Fibroblast of lung (primary cell): ENCODE measurements around the gene INTS2. TPM values are rescaled to one million over a fixed set of nuclear protein-coding genes. Genes with fewer than 3 reads are reported as not detected.

Experiments
- DNase-seq, 2 donors: peaks; one replicate each; pipeline versions ENCODE4 v3.0.0 to v3.0.0-alpha.2; 2010; ENCODE audit warnings: low read depth in 2 of 2
- H2AFZ ChIP-seq: 2 replicates; pipeline ENCODE4 v1.5.1; 2012; ENCODE audit warnings: low read length, control low read depth, inconsistent platforms
- H3K27ac ChIP-seq: 2 replicates; pipeline ENCODE4 v1.5.1; 2011; ENCODE audit warnings: low read length, control low read depth; ENCODE audit not compliant: insufficient read depth
- H3K27me3 ChIP-seq: 2 replicates; pipeline ENCODE4 v1.5.1; 2011; ENCODE audit warnings: mild to moderate bottlenecking, low read length; ENCODE audit not compliant: control insufficient read depth, insufficient read depth
- H3K36me3 ChIP-seq: 2 replicates; pipeline ENCODE4 v1.5.1; 2011; ENCODE audit warnings: low read length; ENCODE audit not compliant: control insufficient read depth, insufficient read depth
- H3K4me1 ChIP-seq: 2 replicates; pipeline ENCODE4 v1.5.1; 2011; ENCODE audit warnings: low read length; ENCODE audit not compliant: control insufficient read depth, insufficient read depth; ENCODE audit errors: extremely low read depth
- H3K4me2 ChIP-seq: 2 replicates; pipeline ENCODE4 v1.5.1; 2011; ENCODE audit warnings: low read length, control low read depth; ENCODE audit not compliant: insufficient read depth; ENCODE audit errors: extremely low read depth
- H3K4me3 ChIP-seq, 4 experiments: fragments of 200-600 bp in 1 of 4; sonication (generic) in 1 of 4; replicated peaks in 1 of 4; 2 replicates each; pipeline ENCODE4 v1.5.1; 2011 to 2016; ENCODE audit warnings: low read length in 4 of 4, low read depth in 3 of 4, mild to moderate bottlenecking in 3 of 4, control low read depth in 2 of 4, inconsistent platforms in 1 of 4, mixed read lengths in 1 of 4; ENCODE audit not compliant: insufficient read depth in 1 of 4; ENCODE audit errors: control extremely low read depth in 1 of 4
- H3K79me2 ChIP-seq: 2 replicates; pipeline ENCODE4 v1.5.1; 2012; ENCODE audit warnings: mild to moderate bottlenecking, low read length, inconsistent platforms; ENCODE audit not compliant: control insufficient read depth, insufficient read depth
- H3K9ac ChIP-seq: 2 replicates; pipeline ENCODE4 v1.5.1; 2011; ENCODE audit warnings: mild to moderate bottlenecking, low read length, control low read depth; ENCODE audit not compliant: insufficient read depth
- H3K9me3 ChIP-seq: 2 replicates; pipeline ENCODE4 v1.5.1; 2012; ENCODE audit warnings: low read depth, low read length; ENCODE audit not compliant: control insufficient read depth, insufficient read depth
- H4K20me1 ChIP-seq: 2 replicates; pipeline ENCODE4 v1.5.1; 2011; ENCODE audit warnings: low read length; ENCODE audit not compliant: control insufficient read depth, insufficient read depth; ENCODE audit errors: extremely low read depth
- CTCF ChIP-seq, 2 donors: IDR thresholded peaks in 1 of 2; conservative IDR thresholded peaks in 1 of 2; 1 replicate in 1 of 2; 2 replicates in 1 of 2; pipeline ENCODE4 v1.5.1; 2011 to 2012; ENCODE audit warnings: low read length in 2 of 2, control low read depth in 1 of 2, inconsistent platforms in 1 of 2, low read depth in 1 of 2, mild to moderate bottlenecking in 1 of 2
- EZH2 ChIP-seq: IDR thresholded peaks from 2 replicates; pipeline ENCODE4 v1.5.1; 2012; ENCODE audit warnings: low read length, control low read depth, mild to moderate bottlenecking; ENCODE audit errors: missing control alignments
- polyA plus RNA-seq, 2 donors: library from polyadenylated mRNA; depleted of rRNA in 1 of 2; stranded (reverse) in 1 of 2; unstranded in 1 of 2; fragments of >200 nt; gene quantifications; 2 replicates each; pipeline ENCODE4 v1.2.1, GENCODE V29; 2011 to 2012; ENCODE audit warnings: missing spikeins in 1 of 2
- total RNA-seq: library from RNA; depleted of rRNA; stranded (reverse); fragments of >200 nt; gene quantifications from 2 replicates; pipeline ENCODE4 v1.2.1, GENCODE V29; 2014

INTS2 gene
- total and polyA plus RNA-seq, 2 donors (not counting 1 experiment from before 2014, with no cell fraction given), result 9.3 to 16.0 TPM

GRCh38 chr17:61836266-61837174 lies 91.3 kb downstream of the INTS2 start:
- Histone ChIP-seq H3K4me3 (no peak overlapping the region), H3K9ac (no peak overlapping the region), H3K9me3 (no peaks in the 10 kb centered on the region), H4K20me1 (no peaks in the 10 kb centered on the region), H3K27me3 (no peaks in the 10 kb centered on the region), H3K79me2 (no peaks in the 10 kb centered on the region), H3K36me3 (no peaks in the 10 kb centered on the region), H3K4me1 (peaks cover 2% of the 10 kb centered on the region), H3K27ac (no peak overlapping the region), H2AFZ (no peak overlapping the region), H3K4me2 (no peak overlapping the region)
- no peak for DNase-seq
- no peak for TF ChIP-seq EZH2
- TF ChIP-seq CTCF (conservative IDR thresholded peaks at IDR 0.05 in 1 of 2, IDR thresholded peaks at IDR 0.05 in 1 of 2; ENCODE audit: low read depth in 1 of 2, low read length in 2 of 2), result no peak

- no peaks in the 10 kb centered on the region for H3K9me3 ChIP-seq
Measured at GRCh38 chr17:61835606-61836005, 92.2 kb downstream of the INTS2 start.

GRCh38 chr17:61834610-61835009 lies 93.2 kb downstream of the INTS2 start:
- Histone ChIP-seq H3K4me2 (no peak overlapping the region), H3K79me2 (no peaks in the 10 kb centered on the region), H3K27me3 (no peaks in the 10 kb centered on the region), H3K9me3 (no peaks in the 10 kb centered on the region), H3K27ac (no peak overlapping the region), H3K4me3 (no peak overlapping the region), H4K20me1 (no peaks in the 10 kb centered on the region), H3K36me3 (no peaks in the 10 kb centered on the region), H3K4me1 (peaks cover 2% of the 10 kb centered on the region), H2AFZ (no peak overlapping the region), H3K9ac (no peak overlapping the region)
- TF ChIP-seq EZH2 (no peak), CTCF (conservative IDR thresholded peaks at IDR 0.05 in 1 of 2, IDR thresholded peaks at IDR 0.05 in 1 of 2; ENCODE audit: low read depth in 1 of 2, low read length in 2 of 2) (no peak)
- DNase-seq, result no peak

More at GRCh38 chr17:61835606-61836005, 92.2 kb downstream of the INTS2 start:
- H3K27me3 ChIP-seq, result no peaks in the 10 kb centered on the region
- no peaks in the 10 kb centered on the region for H4K20me1 ChIP-seq
- DNase-seq, result no peak
- no peak overlapping the region for H3K4me3 ChIP-seq
- H3K9ac ChIP-seq, result no peak overlapping the region
- H3K27ac ChIP-seq, result no peak overlapping the region
- no peak for TF ChIP-seq CTCF (conservative IDR thresholded peaks at IDR 0.05 in 1 of 2, IDR thresholded peaks at IDR 0.05 in 1 of 2; ENCODE audit: low read depth in 1 of 2, low read length in 2 of 2)
- no peak for TF ChIP-seq EZH2
- no peak overlapping the region for H2AFZ ChIP-seq
- no peaks in the 10 kb centered on the region for H3K36me3 ChIP-seq
- no peak overlapping the region for H3K4me2 ChIP-seq
- H3K4me1 ChIP-seq, result peaks cover 2% of the 10 kb centered on the region
- no peaks in the 10 kb centered on the region for H3K79me2 ChIP-seq
